ENCODE data around the gene PARD3B.

- TF ChIP-seq CTCF (IDR thresholded peaks at IDR 0.05) (no peak), POLR2A (IDR thresholded peaks at IDR 0.05) (no peak), POLR2AphosphoS5 (IDR thresholded peaks at IDR 0.05; ENCODE audit: insufficient read depth in 1 of 2, low read depth in 1 of 2) (no peak)
Measured at GRCh38 chr2:205066081-205066480, 520.8 kb downstream of the PARD3B start.
